H9 (cell line): ENCODE data around the gene AKAP12. TPM values are rescaled to one million over a fixed set of nuclear protein-coding genes. Genes with fewer than 3 reads are reported as not detected.

Experiments
- DNase-seq: peaks from one replicate; pipeline ENCODE4 v3.0.0-alpha.2; 2017
- H2AFZ ChIP-seq: one replicate; pipeline ENCODE4 v1.6.1; 2013; ENCODE audit warnings: mild to moderate bottlenecking, low read length, control low read depth, moderate library complexity
- H2AK5ac ChIP-seq: 2 replicates; pipeline ENCODE4 v1.6.1; 2013; ENCODE audit warnings: low read length, control low read depth, mixed read lengths; ENCODE audit not compliant: insufficient read length
- H2BK120ac ChIP-seq: one replicate; pipeline ENCODE4 v1.6.1; 2013; ENCODE audit warnings: low read depth, mild to moderate bottlenecking, low read length, control low read depth, inconsistent platforms; ENCODE audit not compliant: poor library complexity, severe bottlenecking
- H2BK12ac ChIP-seq: 2 replicates; pipeline ENCODE4 v1.6.1; 2013; ENCODE audit warnings: low read length, control low read depth, mixed read lengths, low read depth; ENCODE audit not compliant: insufficient read length
- H2BK15ac ChIP-seq: 2 replicates; pipeline ENCODE4 v1.6.1; 2013; ENCODE audit warnings: low read depth, low read length, control low read depth
- H2BK20ac ChIP-seq: one replicate; pipeline ENCODE4 v1.6.1; 2013; ENCODE audit warnings: low read depth, mild to moderate bottlenecking, low read length, control low read depth, inconsistent platforms; ENCODE audit not compliant: poor library complexity, severe bottlenecking
- H2BK5ac ChIP-seq: 2 replicates; pipeline ENCODE4 v1.6.1; 2013; ENCODE audit warnings: low read length, control low read depth, mixed read lengths; ENCODE audit not compliant: insufficient read length
- H3K14ac ChIP-seq: 2 replicates; pipeline ENCODE4 v1.6.1; 2013; ENCODE audit warnings: low read length, control low read depth; ENCODE audit not compliant: insufficient read depth
- H3K18ac ChIP-seq: 2 replicates; pipeline ENCODE4 v1.6.1; 2013; ENCODE audit warnings: low read depth, mild to moderate bottlenecking, mixed read lengths, low read length, control low read depth; ENCODE audit not compliant: insufficient read length
- H3K23ac ChIP-seq: 2 replicates; pipeline ENCODE4 v1.6.1; 2013; ENCODE audit warnings: low read length, control low read depth, mixed read lengths, low read depth; ENCODE audit not compliant: insufficient read length
- H3K23me2 ChIP-seq: 2 replicates; pipeline ENCODE4 v1.6.1; 2013; ENCODE audit warnings: low read depth, mild to moderate bottlenecking, mixed read lengths, low read length, control low read depth; ENCODE audit not compliant: insufficient read length, poor library complexity, severe bottlenecking
- H3K27ac ChIP-seq: 2 replicates; pipeline ENCODE4 v1.5.1; 2013; ENCODE audit warnings: low read length, control low read depth, mixed read lengths, low read depth; ENCODE audit not compliant: insufficient read length
- H3K27me3 ChIP-seq: 2 replicates; pipeline ENCODE4 v1.6.1; 2013; ENCODE audit warnings: low read length, control low read depth, inconsistent platforms; ENCODE audit not compliant: insufficient read depth
- H3K4ac ChIP-seq: 2 replicates; pipeline ENCODE4 v1.6.1; 2013; ENCODE audit warnings: low read depth, mild to moderate bottlenecking, control low read depth, inconsistent platforms, low read length, moderate library complexity
- H3K4me1 ChIP-seq: 2 replicates; pipeline ENCODE4 v1.6.1; 2013; ENCODE audit warnings: low read length, control low read depth, inconsistent platforms; ENCODE audit not compliant: insufficient read depth
- H3K4me2 ChIP-seq: 2 replicates; pipeline ENCODE4 v1.6.1; 2013; ENCODE audit warnings: low read length, control low read depth, mixed read lengths; ENCODE audit not compliant: insufficient read length, insufficient read depth
- H3K56ac ChIP-seq: 2 replicates; pipeline ENCODE4 v1.6.1; 2013; ENCODE audit warnings: low read depth, mild to moderate bottlenecking, mixed read lengths, low read length, control low read depth; ENCODE audit not compliant: insufficient read length
- H3K79me1 ChIP-seq: 2 replicates; pipeline ENCODE4 v1.6.1; 2013; ENCODE audit warnings: low read depth, mild to moderate bottlenecking, moderate library complexity, low read length, control low read depth, inconsistent platforms; ENCODE audit not compliant: insufficient read depth, poor library complexity, severe bottlenecking
- H3K79me2 ChIP-seq: 2 replicates; pipeline ENCODE4 v1.6.1; 2013; ENCODE audit warnings: low read length, control low read depth, inconsistent platforms; ENCODE audit not compliant: insufficient read depth
- H3K9ac ChIP-seq: 2 replicates; pipeline ENCODE4 v1.6.1; 2013; ENCODE audit warnings: low read length, control low read depth, mixed read lengths; ENCODE audit not compliant: insufficient read length; ENCODE audit errors: extremely low read depth
- H3K9me3 ChIP-seq: one replicate; pipeline ENCODE4 v1.6.1; 2013; ENCODE audit warnings: low read depth, low read length, inconsistent platforms; ENCODE audit not compliant: control insufficient read depth
- H3T11ph ChIP-seq: one replicate; pipeline ENCODE4 v1.6.1; 2013; ENCODE audit warnings: mild to moderate bottlenecking, low read length, control low read depth, inconsistent platforms
- H4K20me1 ChIP-seq: one replicate; pipeline ENCODE4 v1.6.1; 2013; ENCODE audit not compliant: control insufficient read depth, insufficient read length, insufficient read depth
- H4K5ac ChIP-seq: 2 replicates; pipeline ENCODE4 v1.6.1; 2013; ENCODE audit warnings: low read depth, mild to moderate bottlenecking, mixed read lengths, low read length, control low read depth; ENCODE audit not compliant: insufficient read length
- H4K8ac ChIP-seq: replicated peaks from 2 replicates; pipeline ENCODE4 v1.6.1; 2013; ENCODE audit warnings: low read length, control low read depth, mixed read lengths, low read depth; ENCODE audit not compliant: insufficient read length
- H4K91ac ChIP-seq: 2 replicates; pipeline ENCODE4 v1.6.1; 2013; ENCODE audit warnings: low read depth, mild to moderate bottlenecking, moderate library complexity, mixed read lengths, low read length, control low read depth; ENCODE audit not compliant: insufficient read length
- H3K27ac Mint-ChIP-seq, 3 experiments: 2 replicates in 2 of 3; 3 replicates in 1 of 3; pipeline ENCODE4 v1.8.0; 2020 to 2021; ENCODE audit warnings: mixed read lengths in 3 of 3, mild to moderate bottlenecking in 1 of 3, moderate library complexity in 1 of 3
- H3K27me3 Mint-ChIP-seq: 2 replicates; pipeline ENCODE4 v1.8.0; 2021; ENCODE audit warnings: low read depth, mild to moderate bottlenecking, moderate library complexity, mixed read lengths
- H3K36me3 Mint-ChIP-seq, 3 experiments: 2 replicates in 2 of 3; 3 replicates in 1 of 3; pipeline ENCODE4 v1.8.0; 2020 to 2021; ENCODE audit warnings: low read depth in 3 of 3, mixed read lengths in 3 of 3; ENCODE audit not compliant: insufficient read depth in 1 of 3
- H3K4me1 Mint-ChIP-seq, 2 experiments: 2 replicates each; pipeline ENCODE4 v1.8.0; 2020; ENCODE audit warnings: mixed read lengths in 2 of 2
- H3K4me3 Mint-ChIP-seq, 2 experiments: 2 replicates in 1 of 2; 3 replicates in 1 of 2; pipeline ENCODE4 v1.8.0; 2020 to 2021; ENCODE audit warnings: mild to moderate bottlenecking in 2 of 2, mixed read lengths in 2 of 2, moderate library complexity in 1 of 2
- H3K9me3 Mint-ChIP-seq, 2 experiments: 2 replicates in 1 of 2; 3 replicates in 1 of 2; pipeline ENCODE4 v1.8.0; 2020; ENCODE audit warnings: mild to moderate bottlenecking in 2 of 2, mixed read lengths in 2 of 2, moderate library complexity in 1 of 2
- WGBS: extraction: QIAGEN DNeasy Blood & Tissue Kit; methylation state at CpG from one replicate; pipeline ENCODE4 v1.1.7; 2013; ENCODE audit warnings: missing lambda C conversion rate, low lambda C conversion rate, mixed read lengths; ENCODE audit not compliant: insufficient read length; ENCODE audit errors: extremely low coverage; 5-methylcytosine and 5-hydroxymethylcytosine counted together
- total RNA-seq: library from RNA; stranded (reverse); gene quantifications from 2 replicates; pipeline ENCODE4 v1.2.1, GENCODE V29; 2021
- TF ChIP-seq, protein P1 (sequence below): fragments of 200-600 bp; sonication (generic); conservative IDR thresholded peaks from 3 replicates; pipeline ENCODE4 v1.8.0; 2021; ENCODE audit warnings: antibody characterized with exemption, mild to moderate bottlenecking

Gene AKAP12
- total RNA-seq, 1 experiment from 2014 or later = 52.3 TPM

DNA sequence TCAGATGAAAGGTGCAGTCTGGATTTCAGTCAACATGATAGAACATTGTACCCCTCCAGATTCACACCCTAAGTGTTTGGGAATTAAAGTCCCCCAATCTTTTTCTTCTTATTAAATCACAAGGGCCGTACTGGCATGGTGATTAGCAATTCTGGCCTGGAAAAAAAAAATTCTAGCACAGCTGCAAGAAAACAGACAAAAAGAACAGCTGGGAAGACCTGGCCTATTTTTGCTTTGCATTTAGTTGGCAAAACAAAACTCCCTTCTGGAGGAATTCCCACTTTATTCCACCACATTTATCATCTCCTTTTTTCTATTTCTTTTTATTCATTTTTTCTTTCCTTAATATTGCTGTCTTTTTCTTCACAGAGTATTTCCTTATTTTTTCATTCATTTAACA lies 39.8 kb upstream of the AKAP12 start:
- H2BK5ac ChIP-seq = no peak overlapping the region
- no peak overlapping the region for H3K23ac ChIP-seq
- H3K14ac ChIP-seq = no peak overlapping the region
- Mint-ChIP-seq H3K27ac (no peak overlapping the region), H3K4me1 (peaks cover 0 to 3% of the 10 kb centered on the region in 2 experiments; a peak in 1 of 4 replicates), H3K9me3 (peaks cover 2% of the 10 kb centered on the region in 2 experiments; a peak in 3 of 5 replicates), H3K27me3 (no peaks in the 10 kb centered on the region), H3K4me3 (no peak overlapping the region), H3K36me3 (no peaks in the 10 kb centered on the region)
- H3K27ac ChIP-seq = no peak overlapping the region
- DNase-seq = no peak
- H2AFZ ChIP-seq = no peak overlapping the region
- H3K79me1 ChIP-seq = no peaks in the 10 kb centered on the region
- no peaks in the 10 kb centered on the region for H3K9me3 ChIP-seq
- H3K23me2 ChIP-seq = no peaks in the 10 kb centered on the region
- no peak overlapping the region for H2BK15ac ChIP-seq
- H3K79me2 ChIP-seq = no peaks in the 10 kb centered on the region
- H2BK12ac ChIP-seq = no peak overlapping the region
- no peak overlapping the region for H2AK5ac ChIP-seq
- TF ChIP-seq, protein P1, sequence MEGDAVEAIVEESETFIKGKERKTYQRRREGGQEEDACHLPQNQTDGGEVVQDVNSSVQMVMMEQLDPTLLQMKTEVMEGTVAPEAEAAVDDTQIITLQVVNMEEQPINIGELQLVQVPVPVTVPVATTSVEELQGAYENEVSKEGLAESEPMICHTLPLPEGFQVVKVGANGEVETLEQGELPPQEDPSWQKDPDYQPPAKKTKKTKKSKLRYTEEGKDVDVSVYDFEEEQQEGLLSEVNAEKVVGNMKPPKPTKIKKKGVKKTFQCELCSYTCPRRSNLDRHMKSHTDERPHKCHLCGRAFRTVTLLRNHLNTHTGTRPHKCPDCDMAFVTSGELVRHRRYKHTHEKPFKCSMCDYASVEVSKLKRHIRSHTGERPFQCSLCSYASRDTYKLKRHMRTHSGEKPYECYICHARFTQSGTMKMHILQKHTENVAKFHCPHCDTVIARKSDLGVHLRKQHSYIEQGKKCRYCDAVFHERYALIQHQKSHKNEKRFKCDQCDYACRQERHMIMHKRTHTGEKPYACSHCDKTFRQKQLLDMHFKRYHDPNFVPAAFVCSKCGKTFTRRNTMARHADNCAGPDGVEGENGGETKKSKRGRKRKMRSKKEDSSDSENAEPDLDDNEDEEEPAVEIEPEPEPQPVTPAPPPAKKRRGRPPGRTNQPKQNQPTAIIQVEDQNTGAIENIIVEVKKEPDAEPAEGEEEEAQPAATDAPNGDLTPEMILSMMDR = no peak
- no peak overlapping the region for H2BK120ac ChIP-seq
- no peak overlapping the region for H4K5ac ChIP-seq
- H3K4ac ChIP-seq = no peak overlapping the region
- H4K20me1 ChIP-seq = no peaks in the 10 kb centered on the region
- H3K4me1 ChIP-seq = no peaks in the 10 kb centered on the region
- no peak overlapping the region for H3K9ac ChIP-seq
- H3K18ac ChIP-seq = no peak overlapping the region
- no peak overlapping the region for H3K56ac ChIP-seq
- H3K4me2 ChIP-seq = no peak overlapping the region
- no CpG with 5 or more reads among the region's 1 CpG for WGBS
- H2BK20ac ChIP-seq = no peak overlapping the region
- no peak overlapping the region for H4K8ac ChIP-seq
- H4K91ac ChIP-seq = no peak overlapping the region
- no peak overlapping the region for H3T11ph ChIP-seq
- no peaks in the 10 kb centered on the region for H3K27me3 ChIP-seq
